Endodermal cell (in vitro differentiated cells): ENCODE measurements around the gene PRDM7. TPM values are rescaled to one million over a fixed set of nuclear protein-coding genes. Genes with fewer than 3 reads are reported as not detected.

ENCODE experiments used
- DNase-seq: peaks from one replicate; pipeline ENCODE4 v3.0.0-alpha.2; 2017
- H3K27ac ChIP-seq: 2 replicates; pipeline ENCODE4 v1.5.1; 2013; ENCODE audit warnings: mild to moderate bottlenecking, low read depth, low read length, moderate library complexity
- H3K27me3 ChIP-seq: 2 replicates; pipeline ENCODE4 v1.6.1; 2013; ENCODE audit warnings: mild to moderate bottlenecking, low read length, moderate library complexity; ENCODE audit not compliant: insufficient read depth, control insufficient read depth, poor library complexity, severe bottlenecking
- H3K36me3 ChIP-seq: 2 replicates; pipeline ENCODE4 v1.7.0; 2013; ENCODE audit warnings: mild to moderate bottlenecking, low read length, moderate library complexity; ENCODE audit not compliant: control insufficient read depth, insufficient read depth
- H3K4me1 ChIP-seq: one replicate; pipeline ENCODE4 v1.7.0; 2013; ENCODE audit warnings: low read length; ENCODE audit not compliant: control insufficient read depth, insufficient read depth
- H3K4me3 ChIP-seq: 2 replicates; pipeline ENCODE4 v1.5.1; 2013; ENCODE audit warnings: mild to moderate bottlenecking, low read length, moderate library complexity
- H3K9ac ChIP-seq: 2 replicates; pipeline ENCODE4 v1.6.1; 2013; ENCODE audit warnings: mild to moderate bottlenecking, low read length, moderate library complexity; ENCODE audit not compliant: poor library complexity, severe bottlenecking; ENCODE audit errors: extremely low read depth
- H3K9me3 ChIP-seq: 2 replicates; pipeline ENCODE4 v1.6.1; 2013; ENCODE audit warnings: mild to moderate bottlenecking, low read length, moderate library complexity; ENCODE audit not compliant: control insufficient read depth
- H3K27ac Mint-ChIP-seq: 2 replicates; pipeline ENCODE4 v1.8.0; 2020; ENCODE audit warnings: mixed read lengths
- H3K27me3 Mint-ChIP-seq: 2 replicates; pipeline ENCODE4 v1.8.0; 2021; ENCODE audit warnings: mild to moderate bottlenecking, mixed read lengths; ENCODE audit not compliant: insufficient read depth
- H3K36me3 Mint-ChIP-seq: 2 replicates; pipeline ENCODE4 v1.8.0; 2020; ENCODE audit warnings: low read depth, mixed read lengths
- H3K4me1 Mint-ChIP-seq: 2 replicates; pipeline ENCODE4 v1.8.0; 2020; ENCODE audit warnings: mixed read lengths
- H3K4me3 Mint-ChIP-seq: 2 replicates; pipeline ENCODE4 v1.8.0; 2020; ENCODE audit warnings: mild to moderate bottlenecking, moderate library complexity, mixed read lengths
- H3K9me3 Mint-ChIP-seq: 2 replicates; pipeline ENCODE4 v1.8.0; 2020; ENCODE audit warnings: mild to moderate bottlenecking, mixed read lengths
- WGBS, 2 experiments: methylation state at CpG; one replicate each; pipeline versions ENCODE4 v1.1.5 to v1.1.7; 2013; ENCODE audit warnings: missing lambda C conversion rate in 2 of 2, mixed read lengths in 1 of 2; ENCODE audit not compliant: insufficient coverage in 1 of 2, insufficient read length in 1 of 2; 5-methylcytosine and 5-hydroxymethylcytosine counted together
- total RNA-seq, 2 donors: library from RNA; stranded (reverse); fragmentation: NEBNext Ultra II Directional in 1 of 2; extraction: Animal tissue kit (Norgen Biotek cat#: 25700) in 1 of 2; gene quantifications; 2 replicates in 1 of 2; 3 replicates in 1 of 2; pipeline ENCODE4 v1.2.1, GENCODE V29; 2021
- TF ChIP-seq, protein P1 (sequence below): fragments of 200-600 bp; sonication (generic); conservative IDR thresholded peaks from 2 replicates; pipeline ENCODE4 v1.5.0; 2021; ENCODE audit warnings: antibody characterized with exemption, mild to moderate bottlenecking

PRDM7 gene
- total RNA-seq, 2 donors from 2014 or later = not detected

DNA sequence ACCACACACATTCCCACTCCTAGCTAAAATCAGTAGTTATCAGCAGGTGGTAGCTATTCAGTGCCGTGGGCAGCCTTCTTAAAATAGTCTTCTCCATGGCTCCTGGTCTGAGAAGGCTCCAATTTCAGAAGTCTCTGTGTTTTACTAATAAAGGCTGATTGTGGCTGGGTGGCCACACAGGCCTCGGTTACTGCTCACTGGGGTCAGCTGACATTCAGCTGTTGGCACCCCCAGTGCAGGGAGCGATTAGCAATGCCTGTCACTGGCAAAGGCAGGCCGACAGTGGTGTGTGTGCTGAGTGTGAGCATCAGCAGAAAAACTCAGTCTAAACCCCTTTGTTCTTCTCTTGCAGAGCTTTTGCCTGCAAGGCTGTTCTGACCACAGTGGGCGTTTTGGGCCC, 41.2 kb downstream of the PRDM7 start:
- Mint-ChIP-seq H3K36me3 (peaks cover 70% of the 10 kb centered on the region), H3K4me1 (no peaks in the 10 kb centered on the region), H3K9me3 (no peaks in the 10 kb centered on the region), H3K4me3 (no peak overlapping the region), H3K27ac (peak overlapping the region; percentile 31), H3K27me3 (no peaks in the 10 kb centered on the region)
- peak; percentile 65 for DNase-seq
- H3K27ac ChIP-seq = no peak overlapping the region
- TF ChIP-seq, protein P1, sequence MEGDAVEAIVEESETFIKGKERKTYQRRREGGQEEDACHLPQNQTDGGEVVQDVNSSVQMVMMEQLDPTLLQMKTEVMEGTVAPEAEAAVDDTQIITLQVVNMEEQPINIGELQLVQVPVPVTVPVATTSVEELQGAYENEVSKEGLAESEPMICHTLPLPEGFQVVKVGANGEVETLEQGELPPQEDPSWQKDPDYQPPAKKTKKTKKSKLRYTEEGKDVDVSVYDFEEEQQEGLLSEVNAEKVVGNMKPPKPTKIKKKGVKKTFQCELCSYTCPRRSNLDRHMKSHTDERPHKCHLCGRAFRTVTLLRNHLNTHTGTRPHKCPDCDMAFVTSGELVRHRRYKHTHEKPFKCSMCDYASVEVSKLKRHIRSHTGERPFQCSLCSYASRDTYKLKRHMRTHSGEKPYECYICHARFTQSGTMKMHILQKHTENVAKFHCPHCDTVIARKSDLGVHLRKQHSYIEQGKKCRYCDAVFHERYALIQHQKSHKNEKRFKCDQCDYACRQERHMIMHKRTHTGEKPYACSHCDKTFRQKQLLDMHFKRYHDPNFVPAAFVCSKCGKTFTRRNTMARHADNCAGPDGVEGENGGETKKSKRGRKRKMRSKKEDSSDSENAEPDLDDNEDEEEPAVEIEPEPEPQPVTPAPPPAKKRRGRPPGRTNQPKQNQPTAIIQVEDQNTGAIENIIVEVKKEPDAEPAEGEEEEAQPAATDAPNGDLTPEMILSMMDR = no peak
- no peak overlapping the region for H3K4me3 ChIP-seq
- WGBS, 2 experiments = 91 to 92% methylated on average over 3 to 5 of the region's 5 CpGs
- H3K27me3 ChIP-seq = no peaks in the 10 kb centered on the region
- H3K4me1 ChIP-seq = no peaks in the 10 kb centered on the region
- H3K9me3 ChIP-seq = no peaks in the 10 kb centered on the region
- peaks cover 57% of the 10 kb centered on the region for H3K36me3 ChIP-seq
- H3K9ac ChIP-seq = no peak overlapping the region

DNA sequence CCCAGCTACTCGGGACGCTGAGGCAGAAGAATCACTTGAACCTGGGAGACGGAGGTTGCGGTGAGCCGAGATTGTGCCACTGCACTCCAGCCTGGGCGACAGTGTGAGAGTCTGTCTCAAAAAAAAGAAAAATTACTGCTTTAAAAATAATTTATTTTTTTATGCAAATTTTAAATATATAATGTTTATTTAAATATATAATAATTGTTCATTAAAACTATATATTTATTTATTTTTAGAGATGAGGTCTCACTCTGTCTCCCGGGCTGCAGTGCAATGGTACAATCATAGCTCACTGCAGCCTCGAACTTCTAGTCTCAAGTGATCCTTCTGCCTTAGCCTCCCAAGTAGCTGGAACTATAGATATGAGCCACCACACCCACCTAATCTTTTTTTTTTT, 42.6 kb downstream of the PRDM7 start:
- no peak overlapping the region for H3K27ac Mint-ChIP-seq
- 89 to 94% methylated on average over 2 to 8 of the region's 8 CpGs for WGBS, 2 experiments
- no peaks in the 10 kb centered on the region for H3K9me3 Mint-ChIP-seq
- peaks cover under 1% of the 10 kb centered on the region for H3K4me1 Mint-ChIP-seq
- H3K36me3 Mint-ChIP-seq = peaks cover 64% of the 10 kb centered on the region
- no peaks in the 10 kb centered on the region for H3K4me1 ChIP-seq
- H3K4me3 Mint-ChIP-seq = no peak overlapping the region
- no peak overlapping the region for H3K27ac ChIP-seq
- H3K9me3 ChIP-seq = no peaks in the 10 kb centered on the region
- no peaks in the 10 kb centered on the region for H3K27me3 Mint-ChIP-seq
- no peak for DNase-seq
- H3K36me3 ChIP-seq = peaks cover 57% of the 10 kb centered on the region
- no peaks in the 10 kb centered on the region for H3K27me3 ChIP-seq
- no peak overlapping the region for H3K9ac ChIP-seq
- TF ChIP-seq, protein P1 = no peak
- H3K4me3 ChIP-seq = no peak overlapping the region

DNA sequence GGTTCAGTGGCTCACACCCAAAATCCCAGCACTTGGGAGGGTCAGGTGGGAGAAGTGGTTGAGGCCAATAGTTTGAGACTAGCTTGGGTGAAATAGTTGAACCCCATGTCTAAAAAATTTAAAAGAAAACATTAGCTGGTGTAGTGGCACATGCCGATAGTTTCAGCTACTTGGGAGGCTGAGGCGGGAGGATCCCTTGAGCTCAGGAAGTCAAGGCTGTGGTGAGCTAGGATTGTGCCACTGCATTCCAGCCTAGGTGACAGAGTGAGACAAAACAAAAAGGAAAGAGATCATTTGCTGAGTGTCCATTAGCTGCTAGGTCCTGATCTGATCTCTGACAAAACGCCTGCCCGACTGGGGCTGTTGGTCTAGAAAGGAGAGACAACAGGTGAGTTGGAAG, 43.7 kb downstream of the PRDM7 start:
- Mint-ChIP-seq H3K27ac (no peak overlapping the region), H3K4me1 (peaks cover 3% of the 10 kb centered on the region), H3K9me3 (no peaks in the 10 kb centered on the region), H3K4me3 (no peak overlapping the region), H3K27me3 (no peaks in the 10 kb centered on the region), H3K36me3 (peaks cover 63% of the 10 kb centered on the region)
- Histone ChIP-seq H3K4me3 (no peak overlapping the region), H3K4me1 (no peaks in the 10 kb centered on the region), H3K9ac (no peak overlapping the region), H3K36me3 (peaks cover 56% of the 10 kb centered on the region), H3K9me3 (no peaks in the 10 kb centered on the region), H3K27me3 (no peaks in the 10 kb centered on the region), H3K27ac (no peak overlapping the region)
- DNase-seq = no peak
- TF ChIP-seq, protein P1 = no peak
- WGBS, 2 experiments = 93 to 95% methylated on average over 4 of the region's 4 CpGs
